HG03558 (cell line): Measurements from ENCODE around the gene KISS1R.
"Not testable (repeated sequence)": the region's sequence is repeated elsewhere in the genome, so short reads cannot be mapped to it uniquely, and the experiment has no call there.

ENCODE experiments used
- ATAC-seq: cut with Tn5 transposase; IDR thresholded peaks from one replicate; pipeline ENCODE4 v1.9.1; 2021; ENCODE audit warnings: moderate number of reproducible peaks; ENCODE audit not compliant: unreplicated experiment; ENCODE audit errors: extremely low read depth

Gene KISS1R

GRCh38 chr19:917323-918151, at the start of gene KISS1R:
Gene KISS1R (plus strand): TSS chr19:917333. CDS start chr19:917503, 170 bp downstream.
- ATAC-seq: no peak

- ATAC-seq: no peak
Observed at GRCh38 chr19:867855-868457, 49.2 kb upstream of the KISS1R start.

GRCh38 chr19:868458-869244, 48.5 kb upstream of the KISS1R start:
- no peak for ATAC-seq

- ATAC-seq: no peak
Observed at GRCh38 chr19:869245-870177, 47.6 kb upstream of the KISS1R start.

- no peak for ATAC-seq
Observed at GRCh38 chr19:870314-870713, 46.8 kb upstream of the KISS1R start.

- ATAC-seq: no peak
Observed at GRCh38 chr19:870963-871401, 46.2 kb upstream of the KISS1R start.

GRCh38 chr19:871446-872265, 45.5 kb upstream of the KISS1R start:
- ATAC-seq: no peak

- no peak for ATAC-seq
Observed at GRCh38 chr19:872266-872951, 44.7 kb upstream of the KISS1R start.

- no peak for ATAC-seq
Observed at GRCh38 chr19:873084-873483, 44.0 kb upstream of the KISS1R start.

GRCh38 chr19:873561-874041, 43.5 kb upstream of the KISS1R start:
- no peak for ATAC-seq

- ATAC-seq: no peak
Observed at GRCh38 chr19:875265-875879, 41.8 kb upstream of the KISS1R start.

GRCh38 chr19:876089-876488, 41.0 kb upstream of the KISS1R start:
- ATAC-seq: no peak

- ATAC-seq: no peak
Observed at GRCh38 chr19:876780-877314, 40.3 kb upstream of the KISS1R start.

GRCh38 chr19:877992-878660, 39.0 kb upstream of the KISS1R start:
- not testable (repeated sequence) for ATAC-seq

- not testable (repeated sequence) for ATAC-seq
Observed at GRCh38 chr19:878751-879561, 38.2 kb upstream of the KISS1R start.

- no peak for ATAC-seq
Observed at GRCh38 chr19:879711-880438, 37.3 kb upstream of the KISS1R start.
